Measurements from ENCODE around the gene MYO16.
"Not testable (repeated sequence)": the region's sequence is repeated elsewhere in the genome, so short reads cannot be mapped to it uniquely, and the experiment has no call there.

The MYO16 gene

GRCh38 chr13:109043636-109044035, 414.2 kb downstream of the MYO16 start:
- DNase-seq (ENCODE audit: low read depth in 2 of 2) = no peak

GRCh38 chr13:109055850-109056249, 426.4 kb downstream of the MYO16 start:
- no peak for DNase-seq (ENCODE audit: low read depth in 2 of 2)

GRCh38 chr13:109058087-109058486, 428.7 kb downstream of the MYO16 start:
- DNase-seq (ENCODE audit: low read depth in 2 of 2) = no peak

GRCh38 chr13:109072505-109072904, 443.1 kb downstream of the MYO16 start:
- DNase-seq (ENCODE audit: low read depth in 2 of 2) = no peak

GRCh38 chr13:109074436-109074835, 445.0 kb downstream of the MYO16 start:
- DNase-seq (ENCODE audit: low read depth in 2 of 2) = no peak

GRCh38 chr13:109074853-109075252, 445.4 kb downstream of the MYO16 start:
- no peak for DNase-seq (ENCODE audit: low read depth in 2 of 2)

- no peak for DNase-seq (ENCODE audit: low read depth in 2 of 2)
These were observed 458.7 kb downstream of the MYO16 start for GRCh38 chr13:109087916-109088623.

- DNase-seq (ENCODE audit: low read depth in 2 of 2) = no peak
These were observed 459.2 kb downstream of the MYO16 start for GRCh38 chr13:109088624-109088917.

GRCh38 chr13:109090796-109091195, 461.4 kb downstream of the MYO16 start:
- DNase-seq (ENCODE audit: low read depth in 2 of 2) = no peak

GRCh38 chr13:109091249-109091648, 461.8 kb downstream of the MYO16 start:
- DNase-seq (ENCODE audit: low read depth in 2 of 2) = no peak

GRCh38 chr13:109092186-109092585, 462.8 kb downstream of the MYO16 start:
- not testable (repeated sequence) for DNase-seq (ENCODE audit: low read depth in 2 of 2)

- DNase-seq (ENCODE audit: low read depth in 2 of 2) = no peak
These were observed 464.6 kb downstream of the MYO16 start for GRCh38 chr13:109093998-109094397.

GRCh38 chr13:109095126-109095525, 465.7 kb downstream of the MYO16 start:
- DNase-seq (ENCODE audit: low read depth in 2 of 2) = no peak

GRCh38 chr13:109096101-109096500, 466.7 kb downstream of the MYO16 start:
- no peak for DNase-seq (ENCODE audit: low read depth in 2 of 2)

GRCh38 chr13:109100705-109101304, 471.4 kb downstream of the MYO16 start:
- no peak for DNase-seq (ENCODE audit: low read depth in 2 of 2)

- no peak for DNase-seq (ENCODE audit: low read depth in 2 of 2)
These were observed 472.2 kb downstream of the MYO16 start for GRCh38 chr13:109101550-109102144.

- DNase-seq (ENCODE audit: low read depth in 2 of 2) = no peak
These were observed 476.5 kb downstream of the MYO16 start for GRCh38 chr13:109105899-109106298.

GRCh38 chr13:109110159-109110558, 480.7 kb downstream of the MYO16 start:
- no peak for DNase-seq (ENCODE audit: low read depth in 2 of 2)

- no peak for DNase-seq (ENCODE audit: low read depth in 2 of 2)
These were observed 481.7 kb downstream of the MYO16 start for GRCh38 chr13:109111141-109111540.

GRCh38 chr13:109113427-109113826, 484.0 kb downstream of the MYO16 start:
- DNase-seq (ENCODE audit: low read depth in 2 of 2) = no peak

GRCh38 chr13:109114162-109114561, 484.8 kb downstream of the MYO16 start:
- DNase-seq (ENCODE audit: low read depth in 2 of 2) = no peak

GRCh38 chr13:109114991-109115390, 485.6 kb downstream of the MYO16 start:
- no peak for DNase-seq (ENCODE audit: low read depth in 2 of 2)

GRCh38 chr13:109118521-109118920, 489.1 kb downstream of the MYO16 start:
- no peak for DNase-seq (ENCODE audit: low read depth in 2 of 2)
